MM.1S (cell line): ENCODE results near the gene ID2.

ENCODE experiments used
- DNase-seq: peaks from one replicate; pipeline ENCODE4 v3.0.0-alpha.2; 2015
- H2AFZ ChIP-seq: fragments of 300-600 bp; sonication (generic); 2 replicates; pipeline ENCODE4 v1.6.0; 2016; ENCODE audit warnings: antibody characterized with exemption, low read length
- H3F3A ChIP-seq: fragments of 300-600 bp; sonication (generic); 2 replicates; pipeline ENCODE4 v1.6.1; 2016; ENCODE audit warnings: mild to moderate bottlenecking, antibody characterized with exemption, low read length, moderate library complexity, mixed read lengths; ENCODE audit not compliant: insufficient read depth
- H3K27ac ChIP-seq: fragments of 300-600 bp; sonication (generic); 2 replicates; pipeline ENCODE4 v1.5.1; 2016; ENCODE audit warnings: mild to moderate bottlenecking, low read length
- H3K27me3 ChIP-seq: fragments of 300-600 bp; sonication (generic); replicated peaks from 2 replicates; pipeline ENCODE4 v1.6.0; 2016; ENCODE audit warnings: low read length; ENCODE audit not compliant: insufficient read depth
- H3K36me3 ChIP-seq: fragments of 300-600 bp; sonication (generic); replicated peaks from 2 replicates; pipeline ENCODE4 v1.6.1; 2016; ENCODE audit warnings: mild to moderate bottlenecking, low read length, mixed read lengths; ENCODE audit not compliant: insufficient read depth
- H3K4me1 ChIP-seq: fragments of 300-600 bp; sonication (generic); 2 replicates; pipeline ENCODE4 v1.6.1; 2016; ENCODE audit warnings: low read length, mixed read lengths
- H3K4me2 ChIP-seq: fragments of 300-600 bp; sonication (generic); 2 replicates; pipeline ENCODE4 v1.6.0; 2016; ENCODE audit warnings: low read depth, low read length
- H3K4me3 ChIP-seq: fragments of 300-600 bp; sonication (generic); 2 replicates; pipeline ENCODE4 v1.5.1; 2016; ENCODE audit warnings: low read length, mixed read lengths
- H3K79me2 ChIP-seq: fragments of 300-600 bp; sonication (generic); 2 replicates; pipeline ENCODE4 v1.6.1; 2016; ENCODE audit warnings: mixed run types, low read length, mixed read lengths
- H3K9ac ChIP-seq: fragments of 300-600 bp; sonication (generic); 2 replicates; pipeline ENCODE4 v1.6.1; 2016; ENCODE audit warnings: low read length, mixed read lengths
- H3K9me2 ChIP-seq: fragments of 300-600 bp; sonication (generic); replicated peaks from 2 replicates; pipeline ENCODE4 v1.6.1; 2016; ENCODE audit warnings: mild to moderate bottlenecking, low read length, mixed read lengths; ENCODE audit not compliant: insufficient read depth
- H3K9me3 ChIP-seq: fragments of 300-600 bp; sonication (generic); replicated peaks from 2 replicates; pipeline ENCODE4 v1.6.1; 2016; ENCODE audit warnings: mild to moderate bottlenecking, low read length, mixed read lengths; ENCODE audit not compliant: insufficient read depth
- H4K20me1 ChIP-seq: fragments of 300-600 bp; sonication (generic); 2 replicates; pipeline ENCODE4 v1.6.1; 2016; ENCODE audit warnings: mild to moderate bottlenecking, low read length, moderate library complexity, mixed read lengths; ENCODE audit not compliant: insufficient read depth
- EZH2 ChIP-seq: fragments of 300-600 bp; sonication (generic); optimal IDR thresholded peaks from 2 replicates; pipeline ENCODE3; 2017; ENCODE audit warnings: low read depth, mild to moderate bottlenecking, antibody characterized with exemption, low read length, mixed read lengths
- EZH2phosphoT487 ChIP-seq: fragments of 300-600 bp; sonication (generic); IDR thresholded peaks from 2 replicates; pipeline ENCODE4 v1.6.1; 2018; ENCODE audit warnings: antibody characterized with exemption, low read length
- TF ChIP-seq, protein P1 (sequence below): fragments of 300-600 bp; sonication (generic); IDR thresholded peaks from 2 replicates; pipeline ENCODE4 v1.5.1; 2016; ENCODE audit warnings: antibody characterized with exemption, low read length, mixed read lengths

ID2 gene

DNA sequence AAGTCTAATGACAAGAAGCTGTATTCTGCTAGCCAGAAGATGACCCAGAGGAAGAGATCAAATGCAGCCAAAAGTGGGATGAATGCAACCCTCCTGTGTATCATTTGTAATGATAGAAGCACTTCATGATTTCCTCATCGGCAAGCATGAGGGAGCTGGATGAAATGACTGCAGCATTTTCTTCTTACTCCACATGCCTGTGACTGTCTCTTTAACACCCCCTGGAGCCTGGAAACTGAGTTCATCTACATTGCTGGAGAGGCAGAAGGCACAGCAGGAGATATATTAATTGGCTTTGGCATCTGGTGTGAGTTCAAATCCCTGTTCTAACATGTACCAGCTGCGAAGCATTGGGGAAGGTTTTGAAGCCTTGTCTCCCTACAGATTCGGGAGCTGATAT is 37.7 kb downstream of the ID2 start:
- Histone ChIP-seq H3F3A (no peaks in the 10 kb centered on the region), H3K27ac (no peak overlapping the region), H3K4me2 (no peak overlapping the region), H4K20me1 (no peaks in the 10 kb centered on the region), H3K27me3 (no peaks in the 10 kb centered on the region), H2AFZ (no peak overlapping the region), H3K9me3 (no peaks in the 10 kb centered on the region), H3K9me2 (no peaks in the 10 kb centered on the region), H3K79me2 (no peaks in the 10 kb centered on the region), H3K4me1 (no peaks in the 10 kb centered on the region), H3K9ac (no peak overlapping the region), H3K36me3 (no peaks in the 10 kb centered on the region), H3K4me3 (no peak overlapping the region)
- no peak for DNase-seq
- TF ChIP-seq EZH2phosphoT487, result no peak
- TF ChIP-seq, protein P1, sequence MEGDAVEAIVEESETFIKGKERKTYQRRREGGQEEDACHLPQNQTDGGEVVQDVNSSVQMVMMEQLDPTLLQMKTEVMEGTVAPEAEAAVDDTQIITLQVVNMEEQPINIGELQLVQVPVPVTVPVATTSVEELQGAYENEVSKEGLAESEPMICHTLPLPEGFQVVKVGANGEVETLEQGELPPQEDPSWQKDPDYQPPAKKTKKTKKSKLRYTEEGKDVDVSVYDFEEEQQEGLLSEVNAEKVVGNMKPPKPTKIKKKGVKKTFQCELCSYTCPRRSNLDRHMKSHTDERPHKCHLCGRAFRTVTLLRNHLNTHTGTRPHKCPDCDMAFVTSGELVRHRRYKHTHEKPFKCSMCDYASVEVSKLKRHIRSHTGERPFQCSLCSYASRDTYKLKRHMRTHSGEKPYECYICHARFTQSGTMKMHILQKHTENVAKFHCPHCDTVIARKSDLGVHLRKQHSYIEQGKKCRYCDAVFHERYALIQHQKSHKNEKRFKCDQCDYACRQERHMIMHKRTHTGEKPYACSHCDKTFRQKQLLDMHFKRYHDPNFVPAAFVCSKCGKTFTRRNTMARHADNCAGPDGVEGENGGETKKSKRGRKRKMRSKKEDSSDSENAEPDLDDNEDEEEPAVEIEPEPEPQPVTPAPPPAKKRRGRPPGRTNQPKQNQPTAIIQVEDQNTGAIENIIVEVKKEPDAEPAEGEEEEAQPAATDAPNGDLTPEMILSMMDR, result no peak
- no peak for TF ChIP-seq EZH2

DNA sequence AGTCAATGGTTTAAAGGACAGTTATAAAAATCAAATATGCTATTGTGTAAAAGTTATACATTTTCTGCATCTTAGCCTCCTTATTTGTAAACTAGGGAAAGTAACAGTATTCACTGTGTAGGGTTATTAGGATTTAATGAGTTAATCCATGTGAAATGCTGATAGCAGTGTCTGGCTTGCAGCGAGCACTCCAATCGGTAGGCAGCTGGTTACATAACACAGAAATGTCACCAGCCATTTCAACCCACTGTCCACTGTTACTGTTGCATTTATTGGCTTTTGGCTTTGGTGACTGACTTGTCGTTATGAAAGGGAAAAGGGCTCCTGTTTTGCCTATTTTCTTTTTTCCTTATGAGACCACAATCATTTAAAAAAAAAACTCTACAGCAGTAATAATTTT is 38.9 kb downstream of the ID2 start:
- H3K36me3 ChIP-seq, result no peaks in the 10 kb centered on the region
- H4K20me1 ChIP-seq, result no peaks in the 10 kb centered on the region
- no peaks in the 10 kb centered on the region for H3F3A ChIP-seq
- H3K9me3 ChIP-seq, result no peaks in the 10 kb centered on the region
- H3K9ac ChIP-seq, result no peak overlapping the region
- no peaks in the 10 kb centered on the region for H3K9me2 ChIP-seq
- no peaks in the 10 kb centered on the region for H3K4me1 ChIP-seq
- DNase-seq, result no peak
- H3K4me3 ChIP-seq, result no peak overlapping the region
- H3K79me2 ChIP-seq, result no peaks in the 10 kb centered on the region
- H3K27me3 ChIP-seq, result no peaks in the 10 kb centered on the region
- no peak overlapping the region for H3K4me2 ChIP-seq
- H2AFZ ChIP-seq, result no peak overlapping the region
- H3K27ac ChIP-seq, result no peak overlapping the region
- TF ChIP-seq, protein P1, result no peak
- TF ChIP-seq EZH2phosphoT487 (no peak), EZH2 (no peak)

DNA sequence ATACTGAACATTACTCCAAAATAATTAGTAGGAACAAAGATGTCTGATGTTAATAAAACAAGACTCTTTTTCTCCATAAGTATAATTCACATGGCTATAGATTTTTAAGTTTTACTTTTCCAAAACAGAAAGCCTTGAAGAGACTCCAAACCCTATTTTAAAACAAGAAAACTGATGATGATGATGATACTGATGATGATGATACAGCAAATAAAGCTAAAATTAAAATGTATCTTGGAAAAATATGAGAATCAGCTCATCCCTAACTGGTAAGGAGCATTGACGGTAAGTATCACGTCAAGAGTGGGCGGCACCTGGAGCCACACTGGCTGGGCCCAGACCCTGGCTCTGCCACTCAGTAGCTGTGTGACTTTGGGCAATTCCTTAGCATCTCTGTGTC is 39.6 kb downstream of the ID2 start:
- H3K9me2 ChIP-seq, result no peaks in the 10 kb centered on the region
- H3K9ac ChIP-seq, result no peak overlapping the region
- H3F3A ChIP-seq, result no peaks in the 10 kb centered on the region
- no peak overlapping the region for H2AFZ ChIP-seq
- H3K27ac ChIP-seq, result no peak overlapping the region
- no peak for DNase-seq
- H3K4me2 ChIP-seq, result no peak overlapping the region
- H3K4me1 ChIP-seq, result no peaks in the 10 kb centered on the region
- H3K27me3 ChIP-seq, result no peaks in the 10 kb centered on the region
- H3K9me3 ChIP-seq, result no peaks in the 10 kb centered on the region
- H4K20me1 ChIP-seq, result no peaks in the 10 kb centered on the region
- H3K36me3 ChIP-seq, result no peaks in the 10 kb centered on the region
- H3K4me3 ChIP-seq, result no peak overlapping the region
- TF ChIP-seq, protein P1, result no peak
- TF ChIP-seq EZH2, result no peak
- no peak for TF ChIP-seq EZH2phosphoT487
- no peaks in the 10 kb centered on the region for H3K79me2 ChIP-seq
